ENCODE results near the gene IKZF3. TPM values are rescaled to one million over a fixed set of nuclear protein-coding genes. Genes with fewer than 3 reads are reported as not detected.

The IKZF3 gene
- total RNA-seq, 1 experiment from 2014 or later = 0.81 TPM

GRCh38 chr17:39772415-39772814 is 91.7 kb downstream of the IKZF3 start (continued):
- TF ChIP-seq ZNF317 (CRISPR knock-in tag; IDR thresholded peaks at IDR 0.05; ENCODE audit: borderline replicate concordance, low read depth) (no peak), OVOL2 (CRISPR knock-in tag; IDR thresholded peaks at IDR 0.05; ENCODE audit: borderline replicate concordance) (no peak), EMX1 (CRISPR knock-in tag; IDR thresholded peaks at IDR 0.05) (no peak), GTF2I (CRISPR knock-in tag; conservative IDR thresholded peaks at IDR 0.05) (no peak), ZNF532 (CRISPR knock-in tag; IDR thresholded peaks at IDR 0.05; ENCODE audit: borderline replicate concordance) (no peak), GRHL2 (CRISPR knock-in tag; IDR thresholded peaks at IDR 0.05; ENCODE audit: insufficient replicate concordance, severe bottlenecking) (no peak)

DNA sequence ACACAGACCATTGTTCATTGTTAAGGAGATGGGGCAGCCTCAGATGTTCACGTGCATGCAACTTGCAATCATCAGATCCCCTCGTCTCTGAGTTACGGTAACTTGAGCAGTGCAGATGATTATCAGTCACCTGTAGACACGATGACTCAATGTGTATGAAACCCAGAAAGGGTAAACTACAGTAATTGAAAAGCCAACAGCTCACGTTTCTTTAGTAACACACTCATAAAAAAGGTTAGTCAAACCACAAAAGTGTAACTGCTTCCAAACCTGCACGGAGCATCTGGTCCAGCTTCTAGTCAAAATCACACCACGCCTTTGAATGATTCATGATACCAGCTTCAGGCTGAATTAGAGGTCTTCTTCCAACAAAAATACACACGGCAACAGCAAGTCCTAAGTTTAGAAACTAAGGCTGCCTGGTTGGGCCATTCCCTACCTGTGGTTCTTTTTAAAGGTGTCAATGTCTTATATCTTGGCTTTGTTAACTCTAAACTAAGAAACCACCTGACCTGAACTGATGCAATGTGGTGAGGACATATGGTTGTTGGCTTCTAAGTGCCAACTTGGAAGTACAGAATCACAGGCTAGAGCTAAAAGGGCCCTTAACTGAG is 94.0 kb downstream of the IKZF3 start:
- no peaks in the 10 kb centered on the region; the same call in 1 of the 2 replicates for H3K27me3 Mint-ChIP-seq (ENCODE audit: low read depth)
- POLR2A ChIA-PET = no interaction called here
- ATAC-seq (no peak), DNase-seq (ENCODE audit: low spot score) (no peak)
- H3K36me3 Mint-ChIP-seq = no peaks in the 10 kb centered on the region
- TF ChIP-seq, protein P1, sequence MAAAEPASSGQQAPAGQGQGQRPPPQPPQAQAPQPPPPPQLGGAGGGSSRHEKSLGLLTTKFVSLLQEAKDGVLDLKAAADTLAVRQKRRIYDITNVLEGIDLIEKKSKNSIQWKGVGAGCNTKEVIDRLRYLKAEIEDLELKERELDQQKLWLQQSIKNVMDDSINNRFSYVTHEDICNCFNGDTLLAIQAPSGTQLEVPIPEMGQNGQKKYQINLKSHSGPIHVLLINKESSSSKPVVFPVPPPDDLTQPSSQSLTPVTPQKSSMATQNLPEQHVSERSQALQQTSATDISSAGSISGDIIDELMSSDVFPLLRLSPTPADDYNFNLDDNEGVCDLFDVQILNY (CRISPR knock-in tag; IDR thresholded peaks at IDR 0.05) = no peak
- peak; percentile 51; the same call in 1 of the 2 replicates for TF ChIP-seq GABPB1 (CRISPR knock-in tag; IDR thresholded peaks at IDR 0.05)
- H3K9me3 Mint-ChIP-seq = no peaks in the 10 kb centered on the region
- H3K4me1 Mint-ChIP-seq = peaks cover 8% of the 10 kb centered on the region
- CTCF ChIA-PET = interaction anchor here (0.6 to 0.9 kb wide), 2 partner anchors 40 to 194 kb away, joined by 4 read pairs; no protein-coding TSS in a partner anchor
- H3K27ac Mint-ChIP-seq = no peak overlapping the region
- H3K4me3 Mint-ChIP-seq = no peak overlapping the region

- no peak overlapping the region for H3K4me3 Mint-ChIP-seq
- no peak for ATAC-seq
- H3K36me3 Mint-ChIP-seq = no peaks in the 10 kb centered on the region
- no peaks in the 10 kb centered on the region for H3K9me3 Mint-ChIP-seq
- H3K27ac Mint-ChIP-seq = no peak overlapping the region
- TF ChIP-seq, protein P2, sequence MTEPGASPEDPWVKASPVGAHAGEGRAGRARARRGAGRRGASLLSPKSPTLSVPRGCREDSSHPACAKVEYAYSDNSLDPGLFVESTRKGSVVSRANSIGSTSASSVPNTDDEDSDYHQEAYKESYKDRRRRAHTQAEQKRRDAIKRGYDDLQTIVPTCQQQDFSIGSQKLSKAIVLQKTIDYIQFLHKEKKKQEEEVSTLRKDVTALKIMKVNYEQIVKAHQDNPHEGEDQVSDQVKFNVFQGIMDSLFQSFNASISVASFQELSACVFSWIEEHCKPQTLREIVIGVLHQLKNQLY (CRISPR knock-in tag; IDR thresholded peaks at IDR 0.05) = no peak
- TF ChIP-seq FOXJ3 (CRISPR knock-in tag; IDR thresholded peaks at IDR 0.05; ENCODE audit: borderline replicate concordance) = no peak
- no peak for TF ChIP-seq ARID4B (CRISPR knock-in tag; IDR thresholded peaks at IDR 0.05; ENCODE audit: borderline replicate concordance)
- TF ChIP-seq SOX15 (CRISPR knock-in tag; IDR thresholded peaks at IDR 0.05) = no peak
- no peak for TF ChIP-seq ETV6 (CRISPR knock-in tag; IDR thresholded peaks at IDR 0.05)
- TF ChIP-seq ZNF671 (CRISPR knock-in tag; IDR thresholded peaks at IDR 0.05) = no peak
- TF ChIP-seq MXD4 (CRISPR knock-in tag; IDR thresholded peaks at IDR 0.05; ENCODE audit: borderline replicate concordance) = no peak
- no peak for TF ChIP-seq CBFB (CRISPR knock-in tag; IDR thresholded peaks at IDR 0.05; ENCODE audit: low read depth)
- no peak for TF ChIP-seq NFYB (CRISPR knock-in tag; conservative IDR thresholded peaks at IDR 0.05; ENCODE audit: low read depth)
- no peak for TF ChIP-seq ZNF138 (CRISPR knock-in tag; conservative IDR thresholded peaks at IDR 0.05)
- TF ChIP-seq, protein P3, sequence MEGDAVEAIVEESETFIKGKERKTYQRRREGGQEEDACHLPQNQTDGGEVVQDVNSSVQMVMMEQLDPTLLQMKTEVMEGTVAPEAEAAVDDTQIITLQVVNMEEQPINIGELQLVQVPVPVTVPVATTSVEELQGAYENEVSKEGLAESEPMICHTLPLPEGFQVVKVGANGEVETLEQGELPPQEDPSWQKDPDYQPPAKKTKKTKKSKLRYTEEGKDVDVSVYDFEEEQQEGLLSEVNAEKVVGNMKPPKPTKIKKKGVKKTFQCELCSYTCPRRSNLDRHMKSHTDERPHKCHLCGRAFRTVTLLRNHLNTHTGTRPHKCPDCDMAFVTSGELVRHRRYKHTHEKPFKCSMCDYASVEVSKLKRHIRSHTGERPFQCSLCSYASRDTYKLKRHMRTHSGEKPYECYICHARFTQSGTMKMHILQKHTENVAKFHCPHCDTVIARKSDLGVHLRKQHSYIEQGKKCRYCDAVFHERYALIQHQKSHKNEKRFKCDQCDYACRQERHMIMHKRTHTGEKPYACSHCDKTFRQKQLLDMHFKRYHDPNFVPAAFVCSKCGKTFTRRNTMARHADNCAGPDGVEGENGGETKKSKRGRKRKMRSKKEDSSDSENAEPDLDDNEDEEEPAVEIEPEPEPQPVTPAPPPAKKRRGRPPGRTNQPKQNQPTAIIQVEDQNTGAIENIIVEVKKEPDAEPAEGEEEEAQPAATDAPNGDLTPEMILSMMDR (IDR thresholded peaks at IDR 0.05) = no peak
- no peak for TF ChIP-seq MAX (CRISPR knock-in tag; IDR thresholded peaks at IDR 0.05)
- TF ChIP-seq ATF1 (CRISPR knock-in tag; IDR thresholded peaks at IDR 0.05) = no peak
- H3K27me3 Mint-ChIP-seq (ENCODE audit: low read depth) = no peaks in the 10 kb centered on the region; the same call in 1 of the 2 replicates
- no peak for DNase-seq (ENCODE audit: low spot score)
- CTCF ChIA-PET = no interaction called here
- POLR2A ChIA-PET = no interaction called here
- peaks cover 4% of the 10 kb centered on the region for H3K4me1 Mint-ChIP-seq
Observed at GRCh38 chr17:39767147-39767546, 97.0 kb downstream of the IKZF3 start.
